ENCODE data around the gene PNPLA3. TPM values are rescaled to one million over a fixed set of nuclear protein-coding genes. Genes with fewer than 3 reads are reported as not detected.

Gene PNPLA3
- total RNA-seq, 4 donors from 2014 or later, result 0.76 to 1.7 (median 0.92) TPM; not detected in 1

GRCh38 chr22:43948836-43949406, 25.3 kb downstream of the PNPLA3 start:
- TF ChIP-seq POLR2A (IDR thresholded peaks at IDR 0.05) (no peak), CTCF (IDR thresholded peaks at IDR 0.05) (no peak)
- H3K27ac ChIP-seq, result no peak overlapping the region
- no peaks in the 10 kb centered on the region for H3K9me3 ChIP-seq
- H3K4me1 ChIP-seq, result peaks cover 0 to under 1% (median 0%) of the 10 kb centered on the region in 3 donors
- H3K36me3 ChIP-seq, result no peaks in the 10 kb centered on the region
- peaks cover 0 to 8% (median 0%) of the 10 kb centered on the region in 4 donors for H3K27me3 ChIP-seq
- no peak for DNase-seq
- intact Hi-C loops (cut with DNase I), result no loop called here
- no peak overlapping the region for H3K4me3 ChIP-seq
- WGBS, 2 donors, result 72 to 76% methylated on average over 11 to 12 of the region's 12 CpGs

GRCh38 chr22:43951391-43951790, 27.8 kb downstream of the PNPLA3 start:
- Histone ChIP-seq H3K4me3 (no peak overlapping the region), H3K9me3 (no peaks in the 10 kb centered on the region), H3K4me1 (peaks cover 10 to 20% (median 11%) of the 10 kb centered on the region in 3 donors), H3K36me3 (no peaks in the 10 kb centered on the region), H3K27me3 (no peaks in the 10 kb centered on the region), H3K27ac (no peak overlapping the region)
- no peak for TF ChIP-seq CTCF (IDR thresholded peaks at IDR 0.05)
- no peak for TF ChIP-seq POLR2A (IDR thresholded peaks at IDR 0.05)
- WGBS, 2 donors, result 71% methylated on average over 5 of the region's 5 CpGs
- DNase-seq, result no peak
- intact Hi-C loops (cut with DNase I), result no loop called here

GRCh38 chr22:43951966-43952365, 28.4 kb downstream of the PNPLA3 start:
- no peaks in the 10 kb centered on the region for H3K36me3 ChIP-seq
- WGBS, 2 donors, result 61 to 64% methylated on average over 5 to 7 of the region's 7 CpGs

GRCh38 chr22:43953988-43954785, 30.6 kb downstream of the PNPLA3 start:
- 29 to 34% methylated on average over 7 of the region's 7 CpGs for WGBS, 2 donors
- no peak for TF ChIP-seq CTCF (IDR thresholded peaks at IDR 0.05)
- TF ChIP-seq POLR2A (IDR thresholded peaks at IDR 0.05), result no peak

More at GRCh38 chr22:43951966-43952365, 28.4 kb downstream of the PNPLA3 start:
- Histone ChIP-seq H3K9me3 (no peaks in the 10 kb centered on the region), H3K4me1 (peaks cover 10 to 25% (median 17%) of the 10 kb centered on the region in 3 donors), H3K27me3 (no peaks in the 10 kb centered on the region), H3K4me3 (no peak overlapping the region), H3K27ac (no peak overlapping the region)
- no peak for TF ChIP-seq POLR2A (IDR thresholded peaks at IDR 0.05)
- no peak for DNase-seq
- intact Hi-C loops (cut with DNase I), result no loop called here

GRCh38 chr22:43955040-43955882, 31.7 kb downstream of the PNPLA3 start, which contains the start of gene SAMM50:
SAMM50 (plus strand) TSS chr22:43955442; CDS start chr22:43955578, 136 bp downstream.
- 0% methylated on average over 18 to 34 of the region's 74 CpGs for WGBS, 2 donors
- no peaks in the 10 kb centered on the region for H3K9me3 ChIP-seq
- H3K4me1 ChIP-seq, result peaks cover 10 to 38% (median 21%) of the 10 kb centered on the region in 3 donors
- intact Hi-C loops (cut with DNase I), result no loop called here
- H3K27ac ChIP-seq, result peak within 1 kb of the TSS; percentile 87 to 90 (median 88)
- peak within 1 kb of the TSS; percentile 80 to 95 (median 84) for H3K4me3 ChIP-seq
- no peaks in the 10 kb centered on the region for H3K27me3 ChIP-seq
- H3K36me3 ChIP-seq, result no peaks in the 10 kb centered on the region
- DNase-seq, result peak; percentile 53
- TF ChIP-seq POLR2A (IDR thresholded peaks at IDR 0.05), result peak in 2 of 4 donors; percentile 40 to 66
- TF ChIP-seq CTCF (IDR thresholded peaks at IDR 0.05), result no peak

More at GRCh38 chr22:43953988-43954785, 30.6 kb downstream of the PNPLA3 start:
- Histone ChIP-seq H3K36me3 (no peaks in the 10 kb centered on the region), H3K27me3 (no peaks in the 10 kb centered on the region), H3K4me1 (peaks cover 10 to 38% (median 21%) of the 10 kb centered on the region in 3 donors), H3K27ac (peak overlapping the region in 3 of 4 donors; percentile 87 to 88 (median 87)), H3K4me3 (peak overlapping the region; percentile 80 to 95 (median 84)), H3K9me3 (no peaks in the 10 kb centered on the region)
- no peak for DNase-seq
- intact Hi-C loops (cut with DNase I), result no loop called here
